PFSK-1 (cell line): Measurements from ENCODE around the gene ACHE.

Experiments
- FOXP2 ChIP-seq: optimal IDR thresholded peaks from 2 replicates; pipeline ENCODE3; 2011; ENCODE audit warnings: borderline replicate concordance, control low read depth, inconsistent platforms; ENCODE audit not compliant: insufficient read depth; ENCODE audit errors: extremely low read length, extremely low read depth
- POLR2AphosphoS5 ChIP-seq: IDR thresholded peaks from 2 replicates; pipeline ENCODE4 v1.6.1; 2012; ENCODE audit warnings: low read depth, mild to moderate bottlenecking, control low read depth, low read length, moderate library complexity
- SIN3A ChIP-seq: IDR thresholded peaks from 2 replicates; pipeline ENCODE4 v1.6.1; 2012; ENCODE audit warnings: mild to moderate bottlenecking, low read length, moderate library complexity, borderline replicate concordance; ENCODE audit not compliant: insufficient read depth
- TAF1 ChIP-seq: IDR thresholded peaks from 2 replicates; pipeline ENCODE4 v1.6.1; 2012; ENCODE audit warnings: low read length, control low read depth, borderline replicate concordance; ENCODE audit not compliant: insufficient read depth
- TF ChIP-seq, protein P1 (sequence below), 2 experiments: IDR thresholded peaks; 2 replicates each; pipeline versions ENCODE4 v1.6.1 to v1.8.0; 2011 to 2012; ENCODE audit warnings: low read depth in 2 of 2, low read length in 2 of 2, control low read depth in 1 of 2, inconsistent platforms in 1 of 2, mild to moderate bottlenecking in 1 of 2, moderate library complexity in 1 of 2; ENCODE audit not compliant: insufficient read depth in 1 of 2

Gene ACHE

DNA sequence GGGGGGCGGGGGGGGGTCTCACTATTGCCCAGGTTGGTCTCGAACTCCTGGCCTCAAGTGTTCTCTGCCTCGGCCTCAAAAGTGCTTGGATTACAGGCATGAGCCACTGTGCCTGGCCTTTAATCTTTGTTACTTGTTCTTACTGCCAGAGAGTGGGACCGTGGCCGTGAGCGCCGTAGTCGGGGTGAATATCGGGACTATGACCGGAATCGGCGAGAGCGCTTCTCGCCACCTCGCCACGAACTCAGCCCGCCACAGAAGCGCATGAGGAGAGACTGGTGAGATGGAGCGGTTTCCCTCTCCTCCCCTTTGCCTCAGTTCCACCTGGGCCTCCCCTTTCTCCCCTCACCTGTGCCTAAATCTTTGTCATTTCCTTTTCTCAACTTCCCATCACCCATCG, 14.6 kb downstream of the ACHE start:
- TF ChIP-seq, protein P1, sequence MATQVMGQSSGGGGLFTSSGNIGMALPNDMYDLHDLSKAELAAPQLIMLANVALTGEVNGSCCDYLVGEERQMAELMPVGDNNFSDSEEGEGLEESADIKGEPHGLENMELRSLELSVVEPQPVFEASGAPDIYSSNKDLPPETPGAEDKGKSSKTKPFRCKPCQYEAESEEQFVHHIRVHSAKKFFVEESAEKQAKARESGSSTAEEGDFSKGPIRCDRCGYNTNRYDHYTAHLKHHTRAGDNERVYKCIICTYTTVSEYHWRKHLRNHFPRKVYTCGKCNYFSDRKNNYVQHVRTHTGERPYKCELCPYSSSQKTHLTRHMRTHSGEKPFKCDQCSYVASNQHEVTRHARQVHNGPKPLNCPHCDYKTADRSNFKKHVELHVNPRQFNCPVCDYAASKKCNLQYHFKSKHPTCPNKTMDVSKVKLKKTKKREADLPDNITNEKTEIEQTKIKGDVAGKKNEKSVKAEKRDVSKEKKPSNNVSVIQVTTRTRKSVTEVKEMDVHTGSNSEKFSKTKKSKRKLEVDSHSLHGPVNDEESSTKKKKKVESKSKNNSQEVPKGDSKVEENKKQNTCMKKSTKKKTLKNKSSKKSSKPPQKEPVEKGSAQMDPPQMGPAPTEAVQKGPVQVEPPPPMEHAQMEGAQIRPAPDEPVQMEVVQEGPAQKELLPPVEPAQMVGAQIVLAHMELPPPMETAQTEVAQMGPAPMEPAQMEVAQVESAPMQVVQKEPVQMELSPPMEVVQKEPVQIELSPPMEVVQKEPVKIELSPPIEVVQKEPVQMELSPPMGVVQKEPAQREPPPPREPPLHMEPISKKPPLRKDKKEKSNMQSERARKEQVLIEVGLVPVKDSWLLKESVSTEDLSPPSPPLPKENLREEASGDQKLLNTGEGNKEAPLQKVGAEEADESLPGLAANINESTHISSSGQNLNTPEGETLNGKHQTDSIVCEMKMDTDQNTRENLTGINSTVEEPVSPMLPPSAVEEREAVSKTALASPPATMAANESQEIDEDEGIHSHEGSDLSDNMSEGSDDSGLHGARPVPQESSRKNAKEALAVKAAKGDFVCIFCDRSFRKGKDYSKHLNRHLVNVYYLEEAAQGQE (IDR thresholded peaks at IDR 0.05; ENCODE audit: insufficient read depth in 1 of 2, low read depth in 2 of 2, low read length in 2 of 2), result no peak
- TF ChIP-seq SIN3A, result no peak
- TF ChIP-seq FOXP2, result no peak

DNA sequence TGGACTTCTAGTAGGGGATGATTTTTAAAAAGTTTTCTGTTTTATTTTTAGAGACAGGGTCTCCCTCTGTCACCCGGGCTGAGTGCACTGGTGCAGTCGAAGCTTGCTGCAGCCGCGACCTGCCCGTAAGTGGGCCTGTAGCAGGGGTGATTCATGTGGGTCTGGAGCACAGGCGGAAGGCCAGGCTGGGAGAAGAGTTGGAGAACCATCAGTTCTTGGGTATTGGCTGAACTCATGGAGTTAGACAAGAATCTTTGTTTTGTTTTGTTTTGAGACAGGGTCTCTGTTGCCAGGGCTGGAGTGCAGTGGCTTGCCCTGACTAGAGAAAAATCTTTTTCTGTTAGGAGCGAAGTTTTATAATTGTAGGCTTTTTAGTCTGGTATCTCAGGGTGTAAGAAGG, 15.0 kb downstream of the ACHE start:
- TF ChIP-seq FOXP2 (no peak), TAF1 (no peak), SIN3A (no peak), POLR2AphosphoS5 (no peak)
- TF ChIP-seq, protein P1 (IDR thresholded peaks at IDR 0.05; ENCODE audit: insufficient read depth in 1 of 2, low read depth in 2 of 2, low read length in 2 of 2), result no peak

DNA sequence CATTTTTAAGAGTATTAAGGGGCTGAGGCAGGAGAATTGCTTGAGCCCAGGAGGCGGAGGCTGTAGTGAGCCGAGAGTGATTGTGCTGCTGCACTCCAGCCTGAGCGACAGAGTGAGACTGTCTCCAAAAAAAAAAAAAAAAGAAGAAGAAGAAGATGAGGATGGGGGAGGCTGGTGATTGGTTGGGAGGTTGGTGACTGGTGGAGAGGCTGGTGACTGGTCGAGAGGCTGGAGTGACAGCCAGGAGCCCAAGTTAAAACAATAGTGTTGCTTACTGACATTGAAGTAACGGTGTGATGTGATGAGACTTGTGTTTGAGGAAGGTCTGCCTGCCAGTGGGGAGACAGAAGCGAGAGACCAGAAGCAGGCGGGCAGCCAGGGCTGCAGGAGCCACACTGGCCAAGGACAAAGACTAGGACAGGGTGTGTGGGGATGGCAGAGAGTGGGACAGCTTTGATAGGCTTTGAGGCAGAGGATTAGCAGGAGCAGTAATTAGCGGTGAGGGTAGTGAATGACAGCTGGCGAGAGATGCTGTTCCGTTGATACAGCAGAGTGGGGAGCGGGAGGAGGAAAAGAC, 15.9 kb downstream of the ACHE start:
- TF ChIP-seq TAF1 (no peak), FOXP2 (no peak)

DNA sequence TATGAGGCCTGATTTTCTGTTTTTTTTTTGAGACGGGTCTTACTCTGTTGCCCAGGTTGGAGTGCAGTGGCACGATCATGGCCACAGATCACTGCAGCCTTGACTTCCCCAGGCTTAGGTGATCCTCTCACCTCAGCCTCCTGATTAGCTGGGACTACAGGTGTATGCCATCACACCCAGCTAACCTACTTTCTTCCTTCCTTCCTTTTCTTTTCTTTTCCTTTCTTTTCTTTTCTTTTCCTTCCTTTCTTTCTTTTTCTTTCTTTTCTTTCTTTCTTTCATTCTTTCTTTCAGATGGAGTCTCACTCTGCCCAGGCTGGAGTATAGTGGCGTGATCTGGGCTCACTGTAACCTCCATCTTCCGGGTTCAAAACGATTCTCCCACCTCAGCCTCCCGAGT, 17.0 kb downstream of the ACHE start:
- TF ChIP-seq POLR2AphosphoS5 (no peak), SIN3A (no peak), FOXP2 (no peak), TAF1 (no peak)
- TF ChIP-seq, protein P1 (IDR thresholded peaks at IDR 0.05; ENCODE audit: insufficient read depth in 1 of 2, low read depth in 2 of 2, low read length in 2 of 2), result no peak

DNA sequence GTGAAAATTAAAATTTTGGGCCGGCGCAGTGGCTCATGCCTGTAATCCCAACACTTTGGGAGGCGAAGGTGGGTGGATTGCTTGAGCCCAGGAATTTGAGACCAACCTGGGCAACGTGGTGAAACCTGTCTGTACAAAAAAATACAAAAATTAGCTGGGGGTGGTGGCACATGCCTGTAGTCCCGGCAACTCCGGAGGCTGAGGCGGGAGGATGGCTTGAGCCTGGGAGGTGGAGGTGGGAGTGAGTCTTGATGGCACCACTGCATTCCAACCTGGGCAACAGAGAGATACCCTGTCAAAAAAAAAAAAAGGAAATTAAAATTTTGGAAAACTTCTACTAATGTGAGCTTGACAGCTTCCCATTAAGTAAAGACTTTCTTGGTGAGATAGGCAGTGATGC, 17.7 kb downstream of the ACHE start:
- no peak for TF ChIP-seq POLR2AphosphoS5
- TF ChIP-seq TAF1, result no peak

DNA sequence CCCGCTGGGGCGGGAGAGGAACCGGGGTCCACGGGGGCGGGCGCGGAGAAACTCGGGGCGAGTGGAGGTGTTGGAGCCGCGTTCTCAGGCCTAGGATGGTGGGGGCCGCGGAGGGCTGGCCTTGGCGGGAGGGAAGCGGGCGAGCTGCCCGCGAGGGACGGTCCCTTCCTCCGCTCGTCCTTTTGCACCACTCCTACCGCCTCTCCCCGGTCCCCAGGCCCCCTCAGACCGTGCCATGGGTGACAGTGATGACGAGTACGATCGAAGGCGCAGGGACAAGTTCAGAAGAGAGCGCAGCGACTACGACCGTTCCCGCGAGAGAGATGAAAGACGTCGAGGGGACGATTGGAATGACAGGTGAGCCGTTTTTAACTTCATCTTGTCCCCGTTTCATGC, 20.3 kb downstream of the ACHE start:
- TF ChIP-seq SIN3A (no peak), TAF1 (no peak), POLR2AphosphoS5 (no peak)
- TF ChIP-seq, protein P1 (IDR thresholded peaks at IDR 0.05; ENCODE audit: insufficient read depth in 1 of 2, low read depth in 2 of 2, low read length in 2 of 2), result no peak
